Esophagus squamous epithelium (tissue), 4 donors: ENCODE data around the gene SIM1.

Experiments
- POLR2A ChIP-seq, 4 donors: fragments of 450-650 bp; IDR thresholded peaks; one replicate each; pipeline ENCODE4 v1.6.1; 2017; ENCODE audit warnings: antibody characterized with exemption in 4 of 4, mild to moderate bottlenecking in 4 of 4, moderate library complexity in 3 of 4
- TF ChIP-seq, protein P1 (sequence below), 6 experiments: fragments of 450-650 bp in 4 of 6; fragments of 200-600 bp in 2 of 6; sonication (generic) in 2 of 6; IDR thresholded peaks; one replicate each; pipeline ENCODE4 v1.5.1; 2016 to 2019; ENCODE audit warnings: antibody characterized with exemption in 6 of 6, mild to moderate bottlenecking in 4 of 6, moderate library complexity in 4 of 6

DNA sequence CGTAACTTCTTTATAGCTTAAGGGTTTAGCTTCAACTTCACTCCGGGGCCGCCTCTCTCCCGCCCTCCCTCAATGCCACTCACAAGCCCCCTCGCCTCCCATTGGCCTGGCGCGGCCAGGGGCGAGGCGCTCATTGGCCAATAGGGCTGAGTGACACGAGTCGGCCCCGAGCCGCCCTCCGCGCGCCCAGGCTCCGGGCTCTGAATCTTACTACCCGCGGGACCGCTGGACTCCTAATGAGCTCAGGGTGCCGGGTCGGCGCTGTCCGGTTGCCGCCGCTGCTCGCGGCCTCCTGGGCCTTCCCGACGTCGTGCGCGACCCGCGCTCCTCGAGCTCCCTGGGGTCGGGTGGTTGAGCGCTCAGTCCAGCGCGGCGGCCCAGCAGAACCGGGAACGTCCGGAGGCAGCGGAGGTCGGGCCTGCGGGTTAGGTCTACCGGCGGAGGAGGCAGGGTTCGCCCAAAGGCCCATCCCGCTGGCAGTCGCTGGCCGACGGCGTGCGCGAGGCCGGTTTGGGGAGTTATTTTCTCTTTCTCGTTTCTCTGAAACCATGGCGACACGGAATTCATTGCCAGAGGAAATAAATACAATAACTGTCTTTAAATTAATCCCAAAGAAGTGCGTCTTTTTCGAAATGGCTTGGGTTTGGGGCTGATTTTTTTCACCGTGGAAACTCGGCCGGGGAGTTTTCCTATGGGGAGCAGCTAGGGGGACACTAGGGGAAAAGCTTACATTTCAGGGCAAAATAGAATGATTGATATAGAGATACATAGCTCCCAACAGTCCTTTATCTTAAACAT, at the start of gene SIM1:
- TF ChIP-seq, protein P1, sequence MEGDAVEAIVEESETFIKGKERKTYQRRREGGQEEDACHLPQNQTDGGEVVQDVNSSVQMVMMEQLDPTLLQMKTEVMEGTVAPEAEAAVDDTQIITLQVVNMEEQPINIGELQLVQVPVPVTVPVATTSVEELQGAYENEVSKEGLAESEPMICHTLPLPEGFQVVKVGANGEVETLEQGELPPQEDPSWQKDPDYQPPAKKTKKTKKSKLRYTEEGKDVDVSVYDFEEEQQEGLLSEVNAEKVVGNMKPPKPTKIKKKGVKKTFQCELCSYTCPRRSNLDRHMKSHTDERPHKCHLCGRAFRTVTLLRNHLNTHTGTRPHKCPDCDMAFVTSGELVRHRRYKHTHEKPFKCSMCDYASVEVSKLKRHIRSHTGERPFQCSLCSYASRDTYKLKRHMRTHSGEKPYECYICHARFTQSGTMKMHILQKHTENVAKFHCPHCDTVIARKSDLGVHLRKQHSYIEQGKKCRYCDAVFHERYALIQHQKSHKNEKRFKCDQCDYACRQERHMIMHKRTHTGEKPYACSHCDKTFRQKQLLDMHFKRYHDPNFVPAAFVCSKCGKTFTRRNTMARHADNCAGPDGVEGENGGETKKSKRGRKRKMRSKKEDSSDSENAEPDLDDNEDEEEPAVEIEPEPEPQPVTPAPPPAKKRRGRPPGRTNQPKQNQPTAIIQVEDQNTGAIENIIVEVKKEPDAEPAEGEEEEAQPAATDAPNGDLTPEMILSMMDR (IDR thresholded peaks at IDR 0.05): no peak
- TF ChIP-seq POLR2A (IDR thresholded peaks at IDR 0.05): no peak
